IMR-90 (cell line): ENCODE data around the gene TSPO.

ENCODE experiments used
- CEBPB ChIP-seq: IDR thresholded peaks from 2 replicates; pipeline ENCODE4 v1.6.1; 2012; ENCODE audit warnings: low read depth, low read length, improper control_type of control experiment
- ELK1 ChIP-seq: fragments of 150-350 bp; IDR thresholded peaks from 2 replicates; pipeline ENCODE4 v1.6.1; 2016; ENCODE audit warnings: low read depth, mild to moderate bottlenecking, low read length, moderate library complexity, borderline replicate concordance
- FOS ChIP-seq: fragments of 150-350 bp; IDR thresholded peaks from 2 replicates; pipeline ENCODE4 v1.6.1; 2016; ENCODE audit warnings: low read depth, low read length
- MAFK ChIP-seq: IDR thresholded peaks from 2 replicates; pipeline ENCODE4 v1.6.1; 2012; ENCODE audit warnings: low read depth, low read length, improper control_type of control experiment
- MAZ ChIP-seq: IDR thresholded peaks from 2 replicates; pipeline ENCODE4 v1.6.1; 2012; ENCODE audit warnings: low read depth, mild to moderate bottlenecking, low read length, improper control_type of control experiment, moderate library complexity, borderline replicate concordance
- MXI1 ChIP-seq: IDR thresholded peaks from 2 replicates; pipeline ENCODE4 v1.6.1; 2012; ENCODE audit warnings: low read depth, mild to moderate bottlenecking, low read length, moderate library complexity, borderline replicate concordance
- NFE2L2 ChIP-seq: fragments of 150-350 bp; IDR thresholded peaks from 2 replicates; pipeline ENCODE4 v1.6.1; 2016; ENCODE audit warnings: low read depth, mild to moderate bottlenecking, low read length
- POLR2A ChIP-seq: IDR thresholded peaks from 2 replicates; pipeline ENCODE4 v1.6.1; 2012; ENCODE audit warnings: mild to moderate bottlenecking, low read depth, low read length
- SMC3 ChIP-seq: fragments of 150-350 bp; IDR thresholded peaks from 2 replicates; pipeline ENCODE4 v1.6.1; 2016; ENCODE audit warnings: low read depth, mild to moderate bottlenecking, antibody characterized with exemption, low read length, moderate library complexity
- TF ChIP-seq, protein P1 (sequence below): conservative IDR thresholded peaks from 2 replicates; pipeline ENCODE4 v1.5.1; 2012; ENCODE audit warnings: mild to moderate bottlenecking, low read depth, low read length, improper control_type of control experiment
- TF ChIP-seq, protein P2 (sequence below): fragments of 150-350 bp; IDR thresholded peaks from 2 replicates; pipeline ENCODE4 v1.6.1; 2017; ENCODE audit warnings: mild to moderate bottlenecking, antibody characterized with exemption, low read length, low read depth

- TF ChIP-seq NFE2L2 (no peak), MAFK (no peak), MAZ (no peak), SMC3 (no peak), ELK1 (no peak), CEBPB (no peak), POLR2A (no peak), FOS (no peak), MXI1 (no peak)
- TF ChIP-seq, protein P1, sequence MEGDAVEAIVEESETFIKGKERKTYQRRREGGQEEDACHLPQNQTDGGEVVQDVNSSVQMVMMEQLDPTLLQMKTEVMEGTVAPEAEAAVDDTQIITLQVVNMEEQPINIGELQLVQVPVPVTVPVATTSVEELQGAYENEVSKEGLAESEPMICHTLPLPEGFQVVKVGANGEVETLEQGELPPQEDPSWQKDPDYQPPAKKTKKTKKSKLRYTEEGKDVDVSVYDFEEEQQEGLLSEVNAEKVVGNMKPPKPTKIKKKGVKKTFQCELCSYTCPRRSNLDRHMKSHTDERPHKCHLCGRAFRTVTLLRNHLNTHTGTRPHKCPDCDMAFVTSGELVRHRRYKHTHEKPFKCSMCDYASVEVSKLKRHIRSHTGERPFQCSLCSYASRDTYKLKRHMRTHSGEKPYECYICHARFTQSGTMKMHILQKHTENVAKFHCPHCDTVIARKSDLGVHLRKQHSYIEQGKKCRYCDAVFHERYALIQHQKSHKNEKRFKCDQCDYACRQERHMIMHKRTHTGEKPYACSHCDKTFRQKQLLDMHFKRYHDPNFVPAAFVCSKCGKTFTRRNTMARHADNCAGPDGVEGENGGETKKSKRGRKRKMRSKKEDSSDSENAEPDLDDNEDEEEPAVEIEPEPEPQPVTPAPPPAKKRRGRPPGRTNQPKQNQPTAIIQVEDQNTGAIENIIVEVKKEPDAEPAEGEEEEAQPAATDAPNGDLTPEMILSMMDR: no peak
- TF ChIP-seq, protein P2, sequence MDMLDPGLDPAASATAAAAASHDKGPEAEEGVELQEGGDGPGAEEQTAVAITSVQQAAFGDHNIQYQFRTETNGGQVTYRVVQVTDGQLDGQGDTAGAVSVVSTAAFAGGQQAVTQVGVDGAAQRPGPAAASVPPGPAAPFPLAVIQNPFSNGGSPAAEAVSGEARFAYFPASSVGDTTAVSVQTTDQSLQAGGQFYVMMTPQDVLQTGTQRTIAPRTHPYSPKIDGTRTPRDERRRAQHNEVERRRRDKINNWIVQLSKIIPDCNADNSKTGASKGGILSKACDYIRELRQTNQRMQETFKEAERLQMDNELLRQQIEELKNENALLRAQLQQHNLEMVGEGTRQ: no peak
Measured at GRCh38 chr22:43201486-43202219, 50.3 kb downstream of the TSPO start.
